Stomach (tissue), 9 donors: Measurements from ENCODE around the gene GCNA. TPM values are rescaled to one million over a fixed set of nuclear protein-coding genes. Genes with fewer than 3 reads are reported as not detected.

ENCODE experiments used
- DNase-seq, 2 donors: peaks; one replicate each; pipeline versions ENCODE4 v3.0.0 to v3.0.0-alpha.2; 2013 to 2019
- H3K27ac ChIP-seq, 5 donors: fragments of 200-600 bp in 4 of 5; sonication (generic) in 4 of 5; one replicate each; pipeline ENCODE4 v1.5.1; 2013 to 2019; ENCODE audit warnings: mild to moderate bottlenecking in 1 of 5, moderate library complexity in 1 of 5
- H3K27me3 ChIP-seq, 3 donors: fragments of 200-600 bp; sonication (generic); one replicate each; pipeline ENCODE4 v1.5.1; 2017 to 2019; ENCODE audit warnings: mixed run types in 1 of 3
- H3K36me3 ChIP-seq, 4 donors: fragments of 200-600 bp; sonication (generic); 1 replicate in 3 of 4; 2 replicates in 1 of 4; pipeline ENCODE4 v1.5.1; 2016 to 2019
- H3K4me1 ChIP-seq, 4 donors: fragments of 200-600 bp; sonication (generic); one replicate each; pipeline ENCODE4 v1.5.1; 2016 to 2019
- H3K4me3 ChIP-seq, 4 donors: fragments of 200-600 bp; sonication (generic) in 3 of 4; one replicate each; pipeline ENCODE4 v1.5.1; 2016 to 2019; ENCODE audit warnings: mild to moderate bottlenecking in 1 of 4
- H3K9me3 ChIP-seq, 4 donors: fragments of 200-600 bp; sonication (generic); one replicate each; pipeline ENCODE4 v1.5.1; 2016 to 2019
- CTCF ChIP-seq, 7 experiments: fragments of 450-650 bp in 4 of 7; fragments of 200-600 bp in 3 of 7; sonication (generic) in 3 of 7; IDR thresholded peaks; one replicate each; pipeline ENCODE4 v1.5.1; 2016 to 2019; ENCODE audit warnings: antibody characterized with exemption in 7 of 7, control low read depth in 2 of 7, mild to moderate bottlenecking in 1 of 7
- EP300 ChIP-seq: sonication (generic); formaldehyde crosslinking; IDR thresholded peaks from one replicate; pipeline ENCODE4 v1.6.1; 2017; ENCODE audit warnings: antibody characterized with exemption
- POLR2A ChIP-seq, 4 donors: fragments of 450-650 bp; IDR thresholded peaks; one replicate each; pipeline ENCODE4 v1.6.1; 2016; ENCODE audit warnings: antibody characterized with exemption in 4 of 4, control low read depth in 2 of 4, mild to moderate bottlenecking in 1 of 4, moderate library complexity in 1 of 4
- POLR2AphosphoS5 ChIP-seq, 3 donors: sonication (generic); formaldehyde crosslinking; IDR thresholded peaks; one replicate each; pipeline ENCODE4 v1.6.1; 2016; ENCODE audit warnings: antibody characterized with exemption in 3 of 3
- WGBS, 5 donors: extraction: QIAGEN DNeasy Blood & Tissue Kit in 3 of 5; methylation state at CpG; one replicate each; pipeline versions ENCODE4 v1.1.5 to v1.1.7; 2013 to 2018; 5-methylcytosine and 5-hydroxymethylcytosine counted together
- intact Hi-C: fragments of 100-400 bp; cut with DNase I; formaldehyde crosslinking; loops from one replicate; pipeline ENCODE4 v1.15.1; 2023; ENCODE audit warnings: low total_unique reads
- polyA plus RNA-seq, 3 donors: library from polyadenylated mRNA; stranded (reverse); fragments of 200-250 nt; gene quantifications; one replicate each; pipeline ENCODE4 v1.2.3, GENCODE V29; 2013
- total RNA-seq, 5 donors: library from RNA; depleted of rRNA; stranded (reverse); fragments of >200 nt; gene quantifications; one replicate each; pipeline versions ENCODE4 v1.1.0 to v1.2.3, GENCODE V29; 2014 to 2016
- donor health status: healthy with polysubstance abuse.
- donor health status: Bipolar disorder and iron deficiency.
- donor health status: healthy.

Gene GCNA
- total and polyA plus RNA-seq, 8 donors, result 0.46 to 18.3 (median 2.0) TPM

- intact Hi-C loops, result no loop called here
- WGBS, 5 donors, result 83 to 94% (median 88%) methylated on average over 3 of the region's 3 CpGs
- no peak for TF ChIP-seq EP300
- TF ChIP-seq CTCF (IDR thresholded peaks at IDR 0.05), result no peak
- TF ChIP-seq POLR2AphosphoS5 (IDR thresholded peaks at IDR 0.05), result no peak
- no peak for TF ChIP-seq POLR2A (IDR thresholded peaks at IDR 0.05)
- no peak overlapping the region for H3K4me3 ChIP-seq
- peaks cover 9 to 30% (median 22%) of the 10 kb centered on the region in 4 donors for H3K4me1 ChIP-seq
- H3K9me3 ChIP-seq, result no peaks in the 10 kb centered on the region
- no peaks in the 10 kb centered on the region for H3K27me3 ChIP-seq
- H3K36me3 ChIP-seq, result peaks cover 0 to 11% (median 9%) of the 10 kb centered on the region in 4 donors
- H3K27ac ChIP-seq, result no peak overlapping the region
- no peak for DNase-seq
Measured at GRCh38 chrX:71618787-71619186, 40.5 kb downstream of the GCNA start.

GRCh38 chrX:71619193-71619592 is 41.0 kb downstream of the GCNA start:
- intact Hi-C loops, result no loop called here
- Histone ChIP-seq H3K9me3 (no peaks in the 10 kb centered on the region), H3K4me1 (peaks cover 9 to 31% (median 22%) of the 10 kb centered on the region in 4 donors), H3K36me3 (peaks cover 0 to 7% (median 5%) of the 10 kb centered on the region in 4 donors), H3K27ac (no peak overlapping the region), H3K27me3 (no peaks in the 10 kb centered on the region), H3K4me3 (no peak overlapping the region)
- no peak for DNase-seq
- WGBS, 5 donors, result 74 to 90% (median 83%) methylated on average over 8 of the region's 8 CpGs
- TF ChIP-seq POLR2AphosphoS5 (IDR thresholded peaks at IDR 0.05), result no peak

- intact Hi-C loops, result no loop called here
- Histone ChIP-seq H3K27ac (peak overlapping the region in 1 of 5 donors; percentile 4), H3K4me3 (no peak overlapping the region), H3K27me3 (no peaks in the 10 kb centered on the region), H3K36me3 (no peaks in the 10 kb centered on the region), H3K4me1 (peaks cover 9 to 31% (median 22%) of the 10 kb centered on the region in 4 donors), H3K9me3 (no peaks in the 10 kb centered on the region)
- DNase-seq, result no peak
- TF ChIP-seq POLR2A (IDR thresholded peaks at IDR 0.05) (no peak), POLR2AphosphoS5 (IDR thresholded peaks at IDR 0.05) (no peak), CTCF (IDR thresholded peaks at IDR 0.05) (no peak), EP300 (no peak)
- 64 to 100% (median 70%) methylated on average over 1 of the region's 1 CpG for WGBS, 5 donors
Measured at GRCh38 chrX:71619986-71620385, 41.7 kb downstream of the GCNA start.

GRCh38 chrX:71621603-71622002 is 43.4 kb downstream of the GCNA start:
- WGBS, 5 donors, result 26 to 42% (median 31%) methylated on average over 5 to 6 of the region's 6 CpGs
- Histone ChIP-seq H3K4me1 (peaks cover 9 to 31% (median 22%) of the 10 kb centered on the region in 4 donors), H3K27me3 (no peaks in the 10 kb centered on the region), H3K9me3 (no peaks in the 10 kb centered on the region), H3K4me3 (no peak overlapping the region), H3K36me3 (no peaks in the 10 kb centered on the region), H3K27ac (peak overlapping the region; percentile 35 to 88 (median 77))
- intact Hi-C loops, result no loop called here
- DNase-seq, result peak in 1 of 2 donors; percentile 49
- TF ChIP-seq POLR2A (IDR thresholded peaks at IDR 0.05) (no peak), EP300 (no peak), CTCF (IDR thresholded peaks at IDR 0.05) (no peak), POLR2AphosphoS5 (IDR thresholded peaks at IDR 0.05) (no peak)

- no peak for DNase-seq
- H3K27me3 ChIP-seq, result no peaks in the 10 kb centered on the region
- peak overlapping the region; percentile 63 to 88 (median 77) for H3K27ac ChIP-seq
- TF ChIP-seq EP300 (no peak), CTCF (IDR thresholded peaks at IDR 0.05) (no peak), POLR2A (IDR thresholded peaks at IDR 0.05) (no peak), POLR2AphosphoS5 (IDR thresholded peaks at IDR 0.05) (no peak)
- intact Hi-C loops, result no loop called here
- H3K4me3 ChIP-seq, result no peak overlapping the region
- peaks cover 9 to 31% (median 22%) of the 10 kb centered on the region in 4 donors for H3K4me1 ChIP-seq
- WGBS, 5 donors, result 47 to 83% (median 71%) methylated on average over 6 to 9 of the region's 9 CpGs
- no peaks in the 10 kb centered on the region for H3K36me3 ChIP-seq
- no peaks in the 10 kb centered on the region for H3K9me3 ChIP-seq
Measured at GRCh38 chrX:71622032-71622575, 43.9 kb downstream of the GCNA start.
